GM23248 (cell line): ENCODE results near the gene YJEFN3.

Experiments used
- EZH2 ChIP-seq: fragments of 200-600 bp; sonication (generic); IDR thresholded peaks from 2 replicates; pipeline ENCODE4 v1.6.1; 2018; ENCODE audit warnings: antibody characterized with exemption, mild to moderate bottlenecking; ENCODE audit not compliant: insufficient read depth, poor library complexity, severe bottlenecking
- EZH2phosphoT487 ChIP-seq: fragments of 200-600 bp; sonication (generic); IDR thresholded peaks from 2 replicates; pipeline ENCODE4 v1.6.1; 2018; ENCODE audit warnings: antibody characterized with exemption, moderate library complexity, mild to moderate bottlenecking, low read depth; ENCODE audit not compliant: insufficient read depth

GRCh38 chr19:19495614-19496603, 32.8 kb upstream of the YJEFN3 start:
- TF ChIP-seq EZH2 (no peak), EZH2phosphoT487 (no peak)
